C4-2B (cell line): ENCODE results near the gene UNKL.

Experiments used
- H3K27ac ChIP-seq: fragments of 450-650 bp; 2 replicates; pipeline ENCODE4 v1.5.1; 2017
- ZFX ChIP-seq: fragments of 450-650 bp; IDR thresholded peaks from 2 replicates; pipeline ENCODE4 v1.6.1; 2017
- TF ChIP-seq, protein P1 (sequence below): fragments of 450-650 bp; conservative IDR thresholded peaks from 2 replicates; pipeline ENCODE4 v1.5.1; 2017; ENCODE audit warnings: mild to moderate bottlenecking

UNKL gene, protein sequence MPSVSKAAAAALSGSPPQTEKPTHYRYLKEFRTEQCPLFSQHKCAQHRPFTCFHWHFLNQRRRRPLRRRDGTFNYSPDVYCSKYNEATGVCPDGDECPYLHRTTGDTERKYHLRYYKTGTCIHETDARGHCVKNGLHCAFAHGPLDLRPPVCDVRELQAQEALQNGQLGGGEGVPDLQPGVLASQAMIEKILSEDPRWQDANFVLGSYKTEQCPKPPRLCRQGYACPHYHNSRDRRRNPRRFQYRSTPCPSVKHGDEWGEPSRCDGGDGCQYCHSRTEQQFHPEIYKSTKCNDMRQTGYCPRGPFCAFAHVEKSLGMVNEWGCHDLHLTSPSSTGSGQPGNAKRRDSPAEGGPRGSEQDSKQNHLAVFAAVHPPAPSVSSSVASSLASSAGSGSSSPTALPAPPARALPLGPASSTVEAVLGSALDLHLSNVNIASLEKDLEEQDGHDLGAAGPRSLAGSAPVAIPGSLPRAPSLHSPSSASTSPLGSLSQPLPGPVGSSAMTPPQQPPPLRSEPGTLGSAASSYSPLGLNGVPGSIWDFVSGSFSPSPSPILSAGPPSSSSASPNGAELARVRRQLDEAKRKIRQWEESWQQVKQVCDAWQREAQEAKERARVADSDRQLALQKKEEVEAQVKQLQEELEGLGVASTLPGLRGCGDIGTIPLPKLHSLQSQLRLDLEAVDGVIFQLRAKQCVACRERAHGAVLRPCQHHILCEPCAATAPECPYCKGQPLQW

GRCh38 chr16:1414532-1415260 lies at the start of gene UNKL:
TSS of gene UNKL (minus strand) at chr16:1414704. CDS start at chr16:1414691, 13 bp downstream.
- peak within 1 kb of the TSS; percentile 76 for H3K27ac ChIP-seq
- TF ChIP-seq, protein P1, sequence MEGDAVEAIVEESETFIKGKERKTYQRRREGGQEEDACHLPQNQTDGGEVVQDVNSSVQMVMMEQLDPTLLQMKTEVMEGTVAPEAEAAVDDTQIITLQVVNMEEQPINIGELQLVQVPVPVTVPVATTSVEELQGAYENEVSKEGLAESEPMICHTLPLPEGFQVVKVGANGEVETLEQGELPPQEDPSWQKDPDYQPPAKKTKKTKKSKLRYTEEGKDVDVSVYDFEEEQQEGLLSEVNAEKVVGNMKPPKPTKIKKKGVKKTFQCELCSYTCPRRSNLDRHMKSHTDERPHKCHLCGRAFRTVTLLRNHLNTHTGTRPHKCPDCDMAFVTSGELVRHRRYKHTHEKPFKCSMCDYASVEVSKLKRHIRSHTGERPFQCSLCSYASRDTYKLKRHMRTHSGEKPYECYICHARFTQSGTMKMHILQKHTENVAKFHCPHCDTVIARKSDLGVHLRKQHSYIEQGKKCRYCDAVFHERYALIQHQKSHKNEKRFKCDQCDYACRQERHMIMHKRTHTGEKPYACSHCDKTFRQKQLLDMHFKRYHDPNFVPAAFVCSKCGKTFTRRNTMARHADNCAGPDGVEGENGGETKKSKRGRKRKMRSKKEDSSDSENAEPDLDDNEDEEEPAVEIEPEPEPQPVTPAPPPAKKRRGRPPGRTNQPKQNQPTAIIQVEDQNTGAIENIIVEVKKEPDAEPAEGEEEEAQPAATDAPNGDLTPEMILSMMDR = no peak
- no peak for TF ChIP-seq ZFX

DNA sequence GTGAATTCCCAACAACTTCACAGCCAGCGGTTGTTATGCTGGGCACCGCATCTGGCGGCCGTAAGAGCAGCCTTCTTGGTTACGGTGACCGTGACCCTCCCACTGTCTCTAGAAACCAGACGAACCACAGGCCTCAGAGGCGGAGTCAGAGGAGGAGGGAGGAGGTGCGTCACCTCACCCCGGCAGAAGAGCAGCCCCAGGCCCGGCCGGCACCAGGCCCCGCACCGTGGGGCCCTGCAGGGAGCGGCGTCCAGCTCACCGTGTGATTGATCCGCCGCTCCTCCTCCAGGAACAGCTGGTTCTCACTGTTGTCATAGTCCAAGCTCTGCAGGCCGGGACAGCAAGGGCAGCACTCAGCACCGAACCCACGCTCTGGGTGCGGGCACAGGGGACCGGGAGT lies 46.6 kb upstream of the UNKL start:
- TF ChIP-seq, protein P1 = no peak
- TF ChIP-seq ZFX = no peak
- no peak overlapping the region for H3K27ac ChIP-seq

DNA sequence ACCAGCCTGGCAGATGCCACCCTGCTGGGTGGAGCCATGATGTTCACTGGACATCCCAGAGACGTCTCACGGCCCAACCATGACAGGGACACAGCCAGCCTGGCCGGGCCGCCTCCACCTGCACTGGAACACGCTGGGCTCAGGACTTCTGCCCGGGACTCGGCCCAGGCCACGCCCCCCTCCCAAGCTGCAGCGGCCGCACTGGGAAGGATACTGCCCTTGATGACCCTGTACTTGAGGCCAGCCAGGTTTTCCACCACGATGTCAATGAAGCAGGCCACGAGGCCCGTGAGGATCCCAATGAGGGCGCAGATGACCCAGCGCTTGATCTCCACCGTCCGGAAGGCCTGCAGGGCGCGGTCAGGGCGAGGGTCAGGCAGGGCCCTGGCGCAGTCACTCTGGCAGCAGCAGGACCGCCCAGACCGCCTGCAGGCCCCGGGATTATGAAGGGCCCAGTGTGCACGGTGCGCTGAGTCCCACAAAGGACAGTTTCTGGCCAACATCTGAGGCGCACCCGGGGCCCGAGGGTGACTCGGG lies 46.2 kb upstream of the UNKL start:
- no peak for TF ChIP-seq ZFX
- TF ChIP-seq, protein P1 = no peak
- no peak overlapping the region for H3K27ac ChIP-seq

- no peak for TF ChIP-seq ZFX
- TF ChIP-seq, protein P1 = no peak
- no peak overlapping the region for H3K27ac ChIP-seq
Observed at GRCh38 chr16:1459967-1460366, 45.5 kb upstream of the UNKL start.

DNA sequence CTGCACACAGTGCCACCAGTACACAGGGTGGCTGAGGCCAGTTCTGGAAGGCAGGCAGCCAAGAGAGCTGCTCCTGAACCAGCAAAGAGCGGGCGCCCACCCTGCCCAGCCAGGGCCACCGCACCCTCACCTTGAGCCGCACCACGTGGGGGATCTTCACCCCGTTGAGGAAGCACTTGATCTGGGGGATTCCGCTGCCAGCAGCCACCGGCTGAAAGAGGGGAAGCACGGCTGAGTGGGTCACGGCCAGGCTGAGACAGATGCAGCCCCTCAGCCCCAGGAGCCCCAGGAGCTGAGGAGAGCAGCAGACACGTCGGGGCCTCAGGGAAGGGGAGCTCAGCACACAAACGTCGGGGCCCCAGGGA lies 44.5 kb upstream of the UNKL start:
- TF ChIP-seq ZFX = no peak
- TF ChIP-seq, protein P1 = no peak
- H3K27ac ChIP-seq = no peak overlapping the region

- no peak overlapping the region for H3K27ac ChIP-seq
- TF ChIP-seq, protein P1 = no peak
- TF ChIP-seq ZFX = no peak
Observed at GRCh38 chr16:1458336-1458976, 44.0 kb upstream of the UNKL start.
